HL-60 (cell line): Measurements from ENCODE around the gene PALLD.

Experiments
- DNase-seq, 2 experiments: peaks; one replicate each; pipeline ENCODE4 v3.0.0-alpha.2; 2010 to 2020; ENCODE audit warnings: low read depth in 1 of 2, low spot score in 1 of 2
- H3K27ac ChIP-seq: fragments of 250-450 bp; sonication (Bioruptor Pico); replicated peaks from 2 replicates; pipeline ENCODE4 v1.5.1; 2020; ENCODE audit warnings: mild to moderate bottlenecking, moderate library complexity
- H3K27me3 ChIP-seq: fragments of 250-450 bp; sonication (Bioruptor Pico); 2 replicates; pipeline ENCODE4 v1.5.1; 2021; ENCODE audit warnings: mild to moderate bottlenecking, moderate library complexity; ENCODE audit not compliant: insufficient read depth, poor library complexity, severe bottlenecking
- H3K4me3 ChIP-seq: replicated peaks from 2 replicates; pipeline ENCODE4 v1.5.1; 2011; ENCODE audit warnings: mild to moderate bottlenecking, control low read depth, low read length; ENCODE audit not compliant: insufficient read depth
- CTCF ChIP-seq: IDR thresholded peaks from one replicate; pipeline ENCODE4 v1.5.1; 2011; ENCODE audit warnings: low read length, control low read depth, inconsistent platforms; ENCODE audit not compliant: insufficient read depth
- GABPA ChIP-seq: IDR thresholded peaks from 2 replicates; pipeline ENCODE4 v1.6.1; 2012; ENCODE audit warnings: low read depth
- POLR2AphosphoS5 ChIP-seq: IDR thresholded peaks from 2 replicates; pipeline ENCODE4 v1.6.1; 2012; ENCODE audit warnings: low read depth
- REST ChIP-seq: IDR thresholded peaks from 2 replicates; pipeline ENCODE4 v1.6.1; 2012; ENCODE audit warnings: low read depth; ENCODE audit not compliant: insufficient replicate concordance
- SPI1 ChIP-seq: IDR thresholded peaks from 2 replicates; pipeline ENCODE4 v1.6.1; 2012; ENCODE audit warnings: low read depth, mild to moderate bottlenecking, borderline replicate concordance

Gene PALLD

GRCh38 chr4:168748807-168749206 lies 252.0 kb downstream of the PALLD start:
- no peak for TF ChIP-seq REST
- no peak for TF ChIP-seq POLR2AphosphoS5
- TF ChIP-seq CTCF = no peak
- TF ChIP-seq GABPA = no peak
- no peak for TF ChIP-seq SPI1

GRCh38 chr4:168751263-168752225 lies 254.7 kb downstream of the PALLD start:
- no peak for TF ChIP-seq POLR2AphosphoS5
- no peak for TF ChIP-seq GABPA
- TF ChIP-seq CTCF = no peak
- no peak for TF ChIP-seq SPI1
- no peak for TF ChIP-seq REST
- no peaks in the 10 kb centered on the region for H3K27me3 ChIP-seq
- DNase-seq = no peak
- no peak overlapping the region for H3K4me3 ChIP-seq
- no peak overlapping the region for H3K27ac ChIP-seq

More at GRCh38 chr4:168748807-168749206, 252.0 kb downstream of the PALLD start:
- no peak for DNase-seq
- no peaks in the 10 kb centered on the region for H3K27me3 ChIP-seq
- H3K4me3 ChIP-seq = no peak overlapping the region
- H3K27ac ChIP-seq = no peak overlapping the region

- Histone ChIP-seq H3K27ac (no peak overlapping the region), H3K4me3 (no peak overlapping the region), H3K27me3 (no peaks in the 10 kb centered on the region)
- no peak for DNase-seq
- TF ChIP-seq REST (no peak), CTCF (no peak), POLR2AphosphoS5 (no peak), GABPA (no peak), SPI1 (no peak)
Measured at GRCh38 chr4:168755598-168756477, 259.0 kb downstream of the PALLD start.
